WTC11 (cell line): ENCODE results near the gene LDLRAD3. TPM values are rescaled to one million over a fixed set of nuclear protein-coding genes. Genes with fewer than 3 reads are reported as not detected.

Experiments
- ATAC-seq: fragments of 200-7000 bp; cut with Tn5 transposase; 2 replicates; pipeline ENCODE4 v1.10.0; 2021; ENCODE audit warnings: mild to moderate bottlenecking, moderate library complexity
- CTCF ChIA-PET: fragments of 300-600 bp; sonication (Branson Sonifier 250); formaldehyde crosslinking; loops from one replicate; lab custom pipeline; 2021; ENCODE audit warnings: antibody characterized with exemption; lab: Charles Lee
- POLR2A ChIA-PET: fragments of 350-600 bp; sonication (Branson Sonifier 250); formaldehyde crosslinking; loops from one replicate; lab custom pipeline; 2021; ENCODE audit warnings: antibody characterized with exemption; lab: Charles Lee
- DNase-seq: peaks from one replicate; pipeline ENCODE4 v3.0.0; 2021; ENCODE audit warnings: low spot score
- H3K27ac Mint-ChIP-seq: 2 replicates; pipeline ENCODE4 v1.8.0; 2021; ENCODE audit warnings: mixed read lengths
- H3K27me3 Mint-ChIP-seq: 2 replicates; pipeline ENCODE4 v1.8.0; 2021; ENCODE audit warnings: low read depth, mild to moderate bottlenecking, moderate library complexity, mixed read lengths
- H3K36me3 Mint-ChIP-seq: 2 replicates; pipeline ENCODE4 v1.8.0; 2021; ENCODE audit warnings: mixed read lengths
- H3K4me1 Mint-ChIP-seq: 2 replicates; pipeline ENCODE4 v1.8.0; 2022; ENCODE audit warnings: mixed read lengths
- H3K4me3 Mint-ChIP-seq: 2 replicates; pipeline ENCODE4 v1.8.0; 2021; ENCODE audit warnings: mild to moderate bottlenecking, moderate library complexity, mixed read lengths
- H3K9me3 Mint-ChIP-seq: 2 replicates; pipeline ENCODE4 v1.8.0; 2021; ENCODE audit warnings: mixed read lengths
- AFF4 ChIP-seq: sonication (generic); formaldehyde crosslinking; IDR thresholded peaks from 2 replicates; pipeline ENCODE4 v1.8.1; 2023; ENCODE audit warnings: mild to moderate bottlenecking, missing genetic modification reagents, borderline replicate concordance
- CREB1 ChIP-seq: sonication (generic); formaldehyde crosslinking; IDR thresholded peaks from 2 replicates; pipeline ENCODE4 v1.8.0; 2023; ENCODE audit warnings: mild to moderate bottlenecking, missing genetic modification reagents
- FOXP1 ChIP-seq: sonication (generic); formaldehyde crosslinking; IDR thresholded peaks from 2 replicates; pipeline ENCODE4 v1.8.0; 2022; ENCODE audit warnings: missing genetic modification reagents, mild to moderate bottlenecking, moderate library complexity, borderline replicate concordance
- MXD4 ChIP-seq: fragments of 250-450 bp; sonication (Bioruptor Pico); IDR thresholded peaks from 2 replicates; pipeline ENCODE4 v1.8.0; 2021; ENCODE audit warnings: mild to moderate bottlenecking, moderate library complexity, borderline replicate concordance
- NFATC4 ChIP-seq: fragments of 250-450 bp; sonication (Bioruptor Pico); IDR thresholded peaks from 2 replicates; pipeline ENCODE4 v1.9.0; 2021; ENCODE audit warnings: mild to moderate bottlenecking
- NFYB ChIP-seq: sonication (generic); formaldehyde crosslinking; conservative IDR thresholded peaks from 2 replicates; pipeline ENCODE4 v1.8.0; 2022; ENCODE audit warnings: low read depth, missing genetic modification reagents
- NR1H2 ChIP-seq: sonication (generic); formaldehyde crosslinking; IDR thresholded peaks from 2 replicates; pipeline ENCODE4 v1.9.0; 2021; ENCODE audit warnings: mild to moderate bottlenecking, moderate library complexity, missing genetic modification reagents
- NR3C1 ChIP-seq: sonication (generic); formaldehyde crosslinking; conservative IDR thresholded peaks from 2 replicates; pipeline ENCODE4 v1.8.1; 2023; ENCODE audit warnings: low read depth, mild to moderate bottlenecking, missing genetic modification reagents
- PRRX2 ChIP-seq: fragments of 250-450 bp; sonication (Bioruptor Pico); IDR thresholded peaks from 2 replicates; pipeline ENCODE4 v1.8.0; 2021; ENCODE audit warnings: mild to moderate bottlenecking
- SMAD3 ChIP-seq: sonication (generic); formaldehyde crosslinking; IDR thresholded peaks from 2 replicates; pipeline ENCODE4 v1.8.0; 2022; ENCODE audit warnings: missing genetic modification reagents, mild to moderate bottlenecking, borderline replicate concordance
- SP1 ChIP-seq: sonication (generic); formaldehyde crosslinking; conservative IDR thresholded peaks from 2 replicates; pipeline ENCODE4 v1.8.1; 2022; ENCODE audit warnings: missing genetic modification reagents
- ZNF219 ChIP-seq: sonication (generic); formaldehyde crosslinking; IDR thresholded peaks from 2 replicates; pipeline ENCODE4 v1.8.0; 2023; ENCODE audit warnings: missing genetic modification reagents, mild to moderate bottlenecking, borderline replicate concordance
- total RNA-seq: library from RNA; stranded (reverse); gene quantifications from 3 replicates; pipeline ENCODE4 v1.2.3, GENCODE V29; 2021
- TF ChIP-seq, protein P1 (sequence below): sonication (generic); formaldehyde crosslinking; IDR thresholded peaks from 2 replicates; pipeline ENCODE4 v1.8.0; 2023; ENCODE audit warnings: missing genetic modification reagents
- TF ChIP-seq, protein P2 (sequence below): sonication (generic); formaldehyde crosslinking; IDR thresholded peaks from 2 replicates; pipeline ENCODE4 v1.8.0; 2023; ENCODE audit warnings: mild to moderate bottlenecking, missing genetic modification reagents
- TF ChIP-seq, protein P3 (sequence below): fragments of 250-450 bp; sonication (Bioruptor Pico); IDR thresholded peaks from 2 replicates; pipeline ENCODE4 v1.9.0; 2021; ENCODE audit warnings: mild to moderate bottlenecking, borderline replicate concordance
- TF ChIP-seq, protein P4 (sequence below): sonication (generic); formaldehyde crosslinking; IDR thresholded peaks from 2 replicates; pipeline ENCODE4 v1.8.1; 2023; ENCODE audit warnings: mild to moderate bottlenecking, missing genetic modification reagents, moderate library complexity
- TF ChIP-seq, protein P5 (sequence below): sonication (generic); formaldehyde crosslinking; IDR thresholded peaks from 2 replicates; pipeline ENCODE4 v1.8.1; 2022; ENCODE audit warnings: mild to moderate bottlenecking, moderate library complexity, missing genetic modification reagents
- TF ChIP-seq, protein P6 (sequence below): sonication (generic); formaldehyde crosslinking; IDR thresholded peaks from 2 replicates; pipeline ENCODE4 v1.8.1; 2023; ENCODE audit warnings: mild to moderate bottlenecking, missing genetic modification reagents, moderate library complexity
- TF ChIP-seq, protein P7 (sequence below): sonication (generic); formaldehyde crosslinking; IDR thresholded peaks from 2 replicates; pipeline ENCODE4 v1.8.1; 2022; ENCODE audit warnings: missing genetic modification reagents, borderline replicate concordance

Gene LDLRAD3
- total RNA-seq, 1 experiment from 2014 or later, result 14.5 TPM

- TF ChIP-seq NFYB (CRISPR knock-in tag), result no peak
- no peak for TF ChIP-seq ZNF219 (CRISPR knock-in tag)
- TF ChIP-seq, protein P1, sequence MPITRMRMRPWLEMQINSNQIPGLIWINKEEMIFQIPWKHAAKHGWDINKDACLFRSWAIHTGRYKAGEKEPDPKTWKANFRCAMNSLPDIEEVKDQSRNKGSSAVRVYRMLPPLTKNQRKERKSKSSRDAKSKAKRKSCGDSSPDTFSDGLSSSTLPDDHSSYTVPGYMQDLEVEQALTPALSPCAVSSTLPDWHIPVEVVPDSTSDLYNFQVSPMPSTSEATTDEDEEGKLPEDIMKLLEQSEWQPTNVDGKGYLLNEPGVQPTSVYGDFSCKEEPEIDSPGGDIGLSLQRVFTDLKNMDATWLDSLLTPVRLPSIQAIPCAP, result no peak
- TF ChIP-seq, protein P2, sequence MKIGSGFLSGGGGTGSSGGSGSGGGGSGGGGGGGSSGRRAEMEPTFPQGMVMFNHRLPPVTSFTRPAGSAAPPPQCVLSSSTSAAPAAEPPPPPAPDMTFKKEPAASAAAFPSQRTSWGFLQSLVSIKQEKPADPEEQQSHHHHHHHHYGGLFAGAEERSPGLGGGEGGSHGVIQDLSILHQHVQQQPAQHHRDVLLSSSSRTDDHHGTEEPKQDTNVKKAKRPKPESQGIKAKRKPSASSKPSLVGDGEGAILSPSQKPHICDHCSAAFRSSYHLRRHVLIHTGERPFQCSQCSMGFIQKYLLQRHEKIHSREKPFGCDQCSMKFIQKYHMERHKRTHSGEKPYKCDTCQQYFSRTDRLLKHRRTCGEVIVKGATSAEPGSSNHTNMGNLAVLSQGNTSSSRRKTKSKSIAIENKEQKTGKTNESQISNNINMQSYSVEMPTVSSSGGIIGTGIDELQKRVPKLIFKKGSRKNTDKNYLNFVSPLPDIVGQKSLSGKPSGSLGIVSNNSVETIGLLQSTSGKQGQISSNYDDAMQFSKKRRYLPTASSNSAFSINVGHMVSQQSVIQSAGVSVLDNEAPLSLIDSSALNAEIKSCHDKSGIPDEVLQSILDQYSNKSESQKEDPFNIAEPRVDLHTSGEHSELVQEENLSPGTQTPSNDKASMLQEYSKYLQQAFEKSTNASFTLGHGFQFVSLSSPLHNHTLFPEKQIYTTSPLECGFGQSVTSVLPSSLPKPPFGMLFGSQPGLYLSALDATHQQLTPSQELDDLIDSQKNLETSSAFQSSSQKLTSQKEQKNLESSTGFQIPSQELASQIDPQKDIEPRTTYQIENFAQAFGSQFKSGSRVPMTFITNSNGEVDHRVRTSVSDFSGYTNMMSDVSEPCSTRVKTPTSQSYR (CRISPR knock-in tag), result no peak
- no peak for TF ChIP-seq NR3C1
- TF ChIP-seq NFATC4 (CRISPR knock-in tag), result no peak
- no peak for TF ChIP-seq SP1 (CRISPR knock-in tag)
- no peak for TF ChIP-seq FOXP1 (CRISPR knock-in tag)
- no peak for TF ChIP-seq AFF4
- TF ChIP-seq, protein P3, sequence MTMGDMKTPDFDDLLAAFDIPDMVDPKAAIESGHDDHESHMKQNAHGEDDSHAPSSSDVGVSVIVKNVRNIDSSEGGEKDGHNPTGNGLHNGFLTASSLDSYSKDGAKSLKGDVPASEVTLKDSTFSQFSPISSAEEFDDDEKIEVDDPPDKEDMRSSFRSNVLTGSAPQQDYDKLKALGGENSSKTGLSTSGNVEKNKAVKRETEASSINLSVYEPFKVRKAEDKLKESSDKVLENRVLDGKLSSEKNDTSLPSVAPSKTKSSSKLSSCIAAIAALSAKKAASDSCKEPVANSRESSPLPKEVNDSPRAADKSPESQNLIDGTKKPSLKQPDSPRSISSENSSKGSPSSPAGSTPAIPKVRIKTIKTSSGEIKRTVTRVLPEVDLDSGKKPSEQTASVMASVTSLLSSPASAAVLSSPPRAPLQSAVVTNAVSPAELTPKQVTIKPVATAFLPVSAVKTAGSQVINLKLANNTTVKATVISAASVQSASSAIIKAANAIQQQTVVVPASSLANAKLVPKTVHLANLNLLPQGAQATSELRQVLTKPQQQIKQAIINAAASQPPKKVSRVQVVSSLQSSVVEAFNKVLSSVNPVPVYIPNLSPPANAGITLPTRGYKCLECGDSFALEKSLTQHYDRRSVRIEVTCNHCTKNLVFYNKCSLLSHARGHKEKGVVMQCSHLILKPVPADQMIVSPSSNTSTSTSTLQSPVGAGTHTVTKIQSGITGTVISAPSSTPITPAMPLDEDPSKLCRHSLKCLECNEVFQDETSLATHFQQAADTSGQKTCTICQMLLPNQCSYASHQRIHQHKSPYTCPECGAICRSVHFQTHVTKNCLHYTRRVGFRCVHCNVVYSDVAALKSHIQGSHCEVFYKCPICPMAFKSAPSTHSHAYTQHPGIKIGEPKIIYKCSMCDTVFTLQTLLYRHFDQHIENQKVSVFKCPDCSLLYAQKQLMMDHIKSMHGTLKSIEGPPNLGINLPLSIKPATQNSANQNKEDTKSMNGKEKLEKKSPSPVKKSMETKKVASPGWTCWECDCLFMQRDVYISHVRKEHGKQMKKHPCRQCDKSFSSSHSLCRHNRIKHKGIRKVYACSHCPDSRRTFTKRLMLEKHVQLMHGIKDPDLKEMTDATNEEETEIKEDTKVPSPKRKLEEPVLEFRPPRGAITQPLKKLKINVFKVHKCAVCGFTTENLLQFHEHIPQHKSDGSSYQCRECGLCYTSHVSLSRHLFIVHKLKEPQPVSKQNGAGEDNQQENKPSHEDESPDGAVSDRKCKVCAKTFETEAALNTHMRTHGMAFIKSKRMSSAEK (CRISPR knock-in tag), result no peak
- TF ChIP-seq, protein P4, sequence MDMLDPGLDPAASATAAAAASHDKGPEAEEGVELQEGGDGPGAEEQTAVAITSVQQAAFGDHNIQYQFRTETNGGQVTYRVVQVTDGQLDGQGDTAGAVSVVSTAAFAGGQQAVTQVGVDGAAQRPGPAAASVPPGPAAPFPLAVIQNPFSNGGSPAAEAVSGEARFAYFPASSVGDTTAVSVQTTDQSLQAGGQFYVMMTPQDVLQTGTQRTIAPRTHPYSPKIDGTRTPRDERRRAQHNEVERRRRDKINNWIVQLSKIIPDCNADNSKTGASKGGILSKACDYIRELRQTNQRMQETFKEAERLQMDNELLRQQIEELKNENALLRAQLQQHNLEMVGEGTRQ (CRISPR knock-in tag), result no peak
- TF ChIP-seq, protein P5, sequence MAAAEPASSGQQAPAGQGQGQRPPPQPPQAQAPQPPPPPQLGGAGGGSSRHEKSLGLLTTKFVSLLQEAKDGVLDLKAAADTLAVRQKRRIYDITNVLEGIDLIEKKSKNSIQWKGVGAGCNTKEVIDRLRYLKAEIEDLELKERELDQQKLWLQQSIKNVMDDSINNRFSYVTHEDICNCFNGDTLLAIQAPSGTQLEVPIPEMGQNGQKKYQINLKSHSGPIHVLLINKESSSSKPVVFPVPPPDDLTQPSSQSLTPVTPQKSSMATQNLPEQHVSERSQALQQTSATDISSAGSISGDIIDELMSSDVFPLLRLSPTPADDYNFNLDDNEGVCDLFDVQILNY, result no peak
- no peak for TF ChIP-seq NR1H2 (CRISPR knock-in tag)
- no peak for TF ChIP-seq SMAD3 (CRISPR knock-in tag)
- TF ChIP-seq, protein P6, sequence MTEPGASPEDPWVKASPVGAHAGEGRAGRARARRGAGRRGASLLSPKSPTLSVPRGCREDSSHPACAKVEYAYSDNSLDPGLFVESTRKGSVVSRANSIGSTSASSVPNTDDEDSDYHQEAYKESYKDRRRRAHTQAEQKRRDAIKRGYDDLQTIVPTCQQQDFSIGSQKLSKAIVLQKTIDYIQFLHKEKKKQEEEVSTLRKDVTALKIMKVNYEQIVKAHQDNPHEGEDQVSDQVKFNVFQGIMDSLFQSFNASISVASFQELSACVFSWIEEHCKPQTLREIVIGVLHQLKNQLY (CRISPR knock-in tag), result no peak
- no peak for TF ChIP-seq MXD4
- TF ChIP-seq CREB1 (CRISPR knock-in tag), result no peak
- TF ChIP-seq PRRX2 (CRISPR knock-in tag), result no peak
- TF ChIP-seq, protein P7, sequence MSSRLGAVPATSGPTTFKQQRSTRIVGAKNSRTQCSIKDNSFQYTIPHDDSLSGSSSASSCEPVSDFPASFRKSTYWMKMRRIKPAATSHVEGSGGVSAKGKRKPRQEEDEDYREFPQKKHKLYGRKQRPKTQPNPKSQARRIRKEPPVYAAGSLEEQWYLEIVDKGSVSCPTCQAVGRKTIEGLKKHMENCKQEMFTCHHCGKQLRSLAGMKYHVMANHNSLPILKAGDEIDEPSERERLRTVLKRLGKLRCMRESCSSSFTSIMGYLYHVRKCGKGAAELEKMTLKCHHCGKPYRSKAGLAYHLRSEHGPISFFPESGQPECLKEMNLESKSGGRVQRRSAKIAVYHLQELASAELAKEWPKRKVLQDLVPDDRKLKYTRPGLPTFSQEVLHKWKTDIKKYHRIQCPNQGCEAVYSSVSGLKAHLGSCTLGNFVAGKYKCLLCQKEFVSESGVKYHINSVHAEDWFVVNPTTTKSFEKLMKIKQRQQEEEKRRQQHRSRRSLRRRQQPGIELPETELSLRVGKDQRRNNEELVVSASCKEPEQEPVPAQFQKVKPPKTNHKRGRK (CRISPR knock-in tag), result no peak
- TF ChIP-seq, all 79 proteins: peak for 0
- ChIA-PET CTCF (interaction anchor here (1.2 kb wide), 1 partner anchor 30 kb away, joined by 3 read pairs; no protein-coding TSS in a partner anchor), POLR2A (no interaction called here)
- Mint-ChIP-seq H3K4me1 (peaks cover 10% of the 10 kb centered on the region), H3K27me3 (no peaks in the 10 kb centered on the region), H3K36me3 (peaks cover 12% of the 10 kb centered on the region), H3K4me3 (no peak overlapping the region), H3K9me3 (no peaks in the 10 kb centered on the region), H3K27ac (no peak overlapping the region)
- DNase-seq (no peak), ATAC-seq (no peak)
Observed at GRCh38 chr11:36228689-36229088, 284.8 kb downstream of the LDLRAD3 start.
